MM.1S (cell line): ENCODE measurements around the gene SAV1.

Experiments
- EZH2 ChIP-seq: fragments of 300-600 bp; sonication (generic); optimal IDR thresholded peaks from 2 replicates; pipeline ENCODE3; 2017; ENCODE audit warnings: low read depth, mild to moderate bottlenecking, antibody characterized with exemption, low read length, mixed read lengths
- EZH2phosphoT487 ChIP-seq: fragments of 300-600 bp; sonication (generic); IDR thresholded peaks from 2 replicates; pipeline ENCODE4 v1.6.1; 2018; ENCODE audit warnings: antibody characterized with exemption, low read length
- TF ChIP-seq, protein P1 (sequence below): fragments of 300-600 bp; sonication (generic); IDR thresholded peaks from 2 replicates; pipeline ENCODE4 v1.5.1; 2016; ENCODE audit warnings: antibody characterized with exemption, low read length, mixed read lengths

GRCh38 chr14:50616275-50616674, 51.8 kb downstream of the SAV1 start:
- TF ChIP-seq, protein P1, sequence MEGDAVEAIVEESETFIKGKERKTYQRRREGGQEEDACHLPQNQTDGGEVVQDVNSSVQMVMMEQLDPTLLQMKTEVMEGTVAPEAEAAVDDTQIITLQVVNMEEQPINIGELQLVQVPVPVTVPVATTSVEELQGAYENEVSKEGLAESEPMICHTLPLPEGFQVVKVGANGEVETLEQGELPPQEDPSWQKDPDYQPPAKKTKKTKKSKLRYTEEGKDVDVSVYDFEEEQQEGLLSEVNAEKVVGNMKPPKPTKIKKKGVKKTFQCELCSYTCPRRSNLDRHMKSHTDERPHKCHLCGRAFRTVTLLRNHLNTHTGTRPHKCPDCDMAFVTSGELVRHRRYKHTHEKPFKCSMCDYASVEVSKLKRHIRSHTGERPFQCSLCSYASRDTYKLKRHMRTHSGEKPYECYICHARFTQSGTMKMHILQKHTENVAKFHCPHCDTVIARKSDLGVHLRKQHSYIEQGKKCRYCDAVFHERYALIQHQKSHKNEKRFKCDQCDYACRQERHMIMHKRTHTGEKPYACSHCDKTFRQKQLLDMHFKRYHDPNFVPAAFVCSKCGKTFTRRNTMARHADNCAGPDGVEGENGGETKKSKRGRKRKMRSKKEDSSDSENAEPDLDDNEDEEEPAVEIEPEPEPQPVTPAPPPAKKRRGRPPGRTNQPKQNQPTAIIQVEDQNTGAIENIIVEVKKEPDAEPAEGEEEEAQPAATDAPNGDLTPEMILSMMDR, result no peak
- TF ChIP-seq EZH2 (no peak), EZH2phosphoT487 (no peak)
